ENCODE measurements around the gene OR2L2. TPM values are rescaled to one million over a fixed set of nuclear protein-coding genes. Genes with fewer than 3 reads are reported as not detected.
"Not testable (repeated sequence)": the region's sequence is repeated elsewhere in the genome, so short reads cannot be mapped to it uniquely, and the experiment has no call there.

OR2L2 gene
- total and polyA plus RNA-seq, 5 donors from 2014 or later: 0.35 to 0.49 TPM; not detected in 3

DNA sequence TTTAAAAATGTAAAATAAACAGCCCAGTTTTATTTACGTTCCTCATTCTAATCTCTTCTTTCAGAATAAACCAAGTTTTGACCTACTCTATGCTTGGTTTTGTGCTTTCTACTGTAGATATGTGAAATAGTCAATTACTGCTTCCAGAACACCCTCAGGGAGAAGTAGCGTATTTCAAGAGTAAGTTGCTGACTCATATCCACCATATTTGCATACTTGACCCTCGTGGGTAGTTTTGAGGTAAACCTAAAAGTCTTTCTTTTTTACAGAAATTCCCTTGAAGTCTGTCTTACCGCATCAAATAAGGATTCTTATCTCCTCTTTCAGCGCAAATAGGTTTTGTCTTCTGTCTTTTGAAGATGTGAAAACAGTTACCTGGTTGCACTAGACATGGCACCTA lies 15.3 kb downstream of the OR2L2 start:
- peaks cover 4 to 24% (median 9%) of the 10 kb centered on the region in 7 donors for H3K9me3 Mint-ChIP-seq
- no peaks in the 10 kb centered on the region for H3K27me3 ChIP-seq (ENCODE audit: control insufficient read depth, insufficient read depth, low read length)
- ATAC-seq (ENCODE audit: low read depth in 2 of 2): no peak

DNA sequence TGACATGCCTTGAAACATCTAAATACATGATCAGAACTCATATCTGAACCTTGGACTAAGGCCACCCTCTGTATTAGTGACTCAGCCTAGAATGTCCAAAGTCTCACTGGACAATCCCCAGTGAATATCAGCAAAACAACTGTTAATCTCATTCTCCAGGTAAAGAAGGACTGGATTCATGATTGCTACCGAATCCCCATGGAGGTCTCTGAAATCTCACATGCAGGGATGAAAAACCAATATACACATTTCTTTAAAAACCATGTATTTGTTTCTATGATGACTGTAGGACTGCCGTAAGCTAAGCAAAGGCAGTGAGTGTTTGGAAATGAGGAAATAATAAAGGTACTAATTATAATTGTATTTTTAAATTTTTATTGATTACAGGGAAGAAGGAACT lies 16.7 kb downstream of the OR2L2 start, which contains the start of gene OR2L3:
Gene OR2L3 (plus strand): TSS at position 301 of the 400 bp plus-strand sequence. CDS start 13,846 bp downstream, outside the sequence.
- Histone ChIP-seq H3K27ac (ENCODE audit: insufficient read depth, low read length, poor library complexity, severe bottlenecking) (no peak within 1 kb of the TSS), H3K4me3 (ENCODE audit: low read depth, low read length) (no peak within 1 kb of the TSS), H3K4me1 (ENCODE audit: control insufficient read depth, insufficient read depth, low read length, poor library complexity, severe bottlenecking) (no peaks in the 10 kb centered on the region), H3K9me3 (ENCODE audit: control insufficient read depth in 2 of 2, low read length in 2 of 2) (no peaks in the 10 kb centered on the region), H3K36me3 (ENCODE audit: control insufficient read depth, insufficient read depth, low read length) (no peaks in the 10 kb centered on the region), H3K27me3 (ENCODE audit: control insufficient read depth, insufficient read depth, low read length) (no peaks in the 10 kb centered on the region)
- ATAC-seq (ENCODE audit: low read depth in 2 of 2): no peak
- Mint-ChIP-seq H3K4me3 (no peak within 1 kb of the TSS), H3K4me1 (peaks cover 0 to 4% (median 0%) of the 10 kb centered on the region in 4 donors), H3K9me3 (peaks cover 4 to 26% (median 10%) of the 10 kb centered on the region in 7 donors), H3K27ac (no peak within 1 kb of the TSS), H3K36me3 (no peaks in the 10 kb centered on the region), H3K27me3 (no peaks in the 10 kb centered on the region)
- no peak for DNase-seq

More for the DNA sequence above, 15.3 kb downstream of the OR2L2 start:
- H3K4me3 Mint-ChIP-seq: no peak overlapping the region
- H3K36me3 Mint-ChIP-seq: no peaks in the 10 kb centered on the region
- Histone ChIP-seq H3K4me3 (ENCODE audit: low read depth, low read length) (no peak overlapping the region), H3K36me3 (ENCODE audit: control insufficient read depth, insufficient read depth, low read length) (no peaks in the 10 kb centered on the region), H3K27ac (ENCODE audit: insufficient read depth, low read length, poor library complexity, severe bottlenecking) (no peak overlapping the region), H3K9me3 (ENCODE audit: control insufficient read depth in 2 of 2, low read length in 2 of 2) (peaks cover 0 to 4% of the 10 kb centered on the region in 2 experiments), H3K4me1 (ENCODE audit: control insufficient read depth, insufficient read depth, low read length, poor library complexity, severe bottlenecking) (no peaks in the 10 kb centered on the region)
- peaks cover 0 to 4% (median 0%) of the 10 kb centered on the region in 4 donors for H3K4me1 Mint-ChIP-seq
- no peak for DNase-seq
- no peaks in the 10 kb centered on the region for H3K27me3 Mint-ChIP-seq
- H3K27ac Mint-ChIP-seq: no peak overlapping the region

DNA sequence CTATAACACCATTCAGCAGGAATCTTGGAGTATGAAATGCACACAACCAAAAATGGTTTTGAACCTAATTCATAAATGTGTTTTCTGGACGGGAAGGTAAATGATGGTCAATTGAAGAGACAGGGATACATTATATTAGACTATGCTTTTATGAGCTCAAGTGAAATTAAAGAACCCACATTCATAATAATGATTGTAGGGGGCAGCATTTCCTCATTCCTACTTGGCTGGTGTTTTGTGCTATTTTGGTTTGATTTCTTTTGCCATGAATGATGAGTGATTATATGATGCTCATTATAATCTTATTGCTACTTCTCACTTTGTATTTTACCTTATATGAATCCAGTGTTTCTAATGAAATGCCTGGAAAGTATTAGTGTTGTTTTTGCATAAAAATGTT lies 17.1 kb downstream of the OR2L2 start:
- peaks cover 0 to 4% (median 0%) of the 10 kb centered on the region in 4 donors for H3K4me1 Mint-ChIP-seq
- Histone ChIP-seq H3K9me3 (ENCODE audit: control insufficient read depth in 2 of 2, low read length in 2 of 2) (no peaks in the 10 kb centered on the region), H3K27me3 (ENCODE audit: control insufficient read depth, insufficient read depth, low read length) (no peaks in the 10 kb centered on the region), H3K36me3 (ENCODE audit: control insufficient read depth, insufficient read depth, low read length) (no peaks in the 10 kb centered on the region), H3K4me3 (ENCODE audit: low read depth, low read length) (no peak overlapping the region), H3K27ac (ENCODE audit: insufficient read depth, low read length, poor library complexity, severe bottlenecking) (no peak overlapping the region), H3K4me1 (ENCODE audit: control insufficient read depth, insufficient read depth, low read length, poor library complexity, severe bottlenecking) (no peaks in the 10 kb centered on the region)
- H3K36me3 Mint-ChIP-seq: no peaks in the 10 kb centered on the region
- no peak for DNase-seq
- no peak for ATAC-seq (ENCODE audit: low read depth in 2 of 2)
- no peaks in the 10 kb centered on the region for H3K27me3 Mint-ChIP-seq
- peaks cover 4 to 26% (median 10%) of the 10 kb centered on the region in 7 donors for H3K9me3 Mint-ChIP-seq
- no peak overlapping the region for H3K4me3 Mint-ChIP-seq
- H3K27ac Mint-ChIP-seq: no peak overlapping the region

DNA sequence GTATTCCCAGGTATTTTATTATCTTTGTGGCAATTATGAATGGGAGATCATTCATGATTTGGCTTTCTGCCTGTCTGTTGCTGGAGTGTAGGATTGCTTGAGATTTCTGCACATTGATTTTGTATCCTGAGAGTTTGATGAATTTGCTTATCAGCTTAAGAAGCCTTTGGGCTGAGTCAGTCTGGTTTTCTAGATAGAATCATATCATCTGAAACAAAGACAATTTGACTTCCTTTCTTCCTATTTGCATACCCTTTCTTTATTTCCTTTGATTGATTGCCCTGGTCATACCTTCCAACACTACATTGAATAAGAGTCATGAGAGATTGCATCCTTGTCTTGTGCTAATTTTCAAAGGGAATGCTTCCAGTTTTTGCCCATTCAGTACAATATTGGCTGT lies 24.8 kb downstream of the OR2L2 start:
- H3K36me3 Mint-ChIP-seq: no peaks in the 10 kb centered on the region
- Histone ChIP-seq H3K9me3 (ENCODE audit: control insufficient read depth in 2 of 2, low read length in 2 of 2) (no peaks in the 10 kb centered on the region), H3K36me3 (ENCODE audit: control insufficient read depth, insufficient read depth, low read length) (no peaks in the 10 kb centered on the region), H3K27me3 (ENCODE audit: control insufficient read depth, insufficient read depth, low read length) (no peaks in the 10 kb centered on the region), H3K4me3 (ENCODE audit: low read depth, low read length) (no peak overlapping the region), H3K27ac (ENCODE audit: insufficient read depth, low read length, poor library complexity, severe bottlenecking) (no peak overlapping the region), H3K4me1 (ENCODE audit: control insufficient read depth, insufficient read depth, low read length, poor library complexity, severe bottlenecking) (no peaks in the 10 kb centered on the region)
- DNase-seq: no peak
- H3K9me3 Mint-ChIP-seq: peaks cover 6 to 30% (median 14%) of the 10 kb centered on the region in 7 donors
- H3K27me3 Mint-ChIP-seq: no peaks in the 10 kb centered on the region
- no peak for ATAC-seq (ENCODE audit: low read depth in 2 of 2)
- no peak overlapping the region for H3K27ac Mint-ChIP-seq
- no peak overlapping the region for H3K4me3 Mint-ChIP-seq
- no peaks in the 10 kb centered on the region for H3K4me1 Mint-ChIP-seq

GRCh38 chr1:248055261-248055660 lies 25.4 kb downstream of the OR2L2 start:
- no peak overlapping the region for H3K27ac Mint-ChIP-seq
- no peaks in the 10 kb centered on the region for H3K27me3 ChIP-seq (ENCODE audit: control insufficient read depth, insufficient read depth, low read length)
- H3K27me3 Mint-ChIP-seq: no peaks in the 10 kb centered on the region
- H3K9me3 Mint-ChIP-seq: peaks cover 6 to 30% (median 14%) of the 10 kb centered on the region in 7 donors
- H3K4me3 ChIP-seq (ENCODE audit: low read depth, low read length): no peak overlapping the region
- no peak for DNase-seq
- H3K36me3 ChIP-seq (ENCODE audit: control insufficient read depth, insufficient read depth, low read length): no peaks in the 10 kb centered on the region
- no peaks in the 10 kb centered on the region for H3K4me1 ChIP-seq (ENCODE audit: control insufficient read depth, insufficient read depth, low read length, poor library complexity, severe bottlenecking)
- H3K4me1 Mint-ChIP-seq: no peaks in the 10 kb centered on the region
- no peak for ATAC-seq (ENCODE audit: low read depth in 2 of 2)
- no peak overlapping the region for H3K4me3 Mint-ChIP-seq
- H3K9me3 ChIP-seq (ENCODE audit: control insufficient read depth in 2 of 2, low read length in 2 of 2): no peaks in the 10 kb centered on the region
- no peak overlapping the region for H3K27ac ChIP-seq (ENCODE audit: insufficient read depth, low read length, poor library complexity, severe bottlenecking)
- H3K36me3 Mint-ChIP-seq: no peaks in the 10 kb centered on the region

DNA sequence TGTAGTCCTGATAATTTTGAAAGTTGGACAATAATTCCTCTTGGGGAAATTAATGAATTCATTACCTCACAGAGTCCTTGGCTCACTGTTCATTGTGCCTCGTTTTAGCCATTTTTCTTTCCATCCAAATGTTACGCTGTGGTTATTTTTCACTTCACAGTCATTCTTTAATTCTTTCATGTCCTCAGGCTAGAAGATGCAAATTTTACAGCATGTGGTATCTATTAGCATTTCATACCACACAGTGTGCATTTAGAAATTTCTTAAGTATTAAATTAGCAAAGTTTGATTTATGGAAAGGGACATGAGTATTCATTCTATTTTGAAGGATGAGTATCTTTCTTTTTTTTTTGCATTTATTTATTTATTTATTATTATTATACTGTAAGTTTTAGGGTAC lies 35.2 kb downstream of the OR2L2 start:
- no peaks in the 10 kb centered on the region for H3K36me3 Mint-ChIP-seq
- Histone ChIP-seq H3K9me3 (ENCODE audit: control insufficient read depth in 2 of 2, low read length in 2 of 2) (no peaks in the 10 kb centered on the region), H3K27me3 (ENCODE audit: control insufficient read depth, insufficient read depth, low read length) (no peaks in the 10 kb centered on the region), H3K36me3 (ENCODE audit: control insufficient read depth, insufficient read depth, low read length) (no peaks in the 10 kb centered on the region), H3K27ac (ENCODE audit: insufficient read depth, low read length, poor library complexity, severe bottlenecking) (no peak overlapping the region), H3K4me3 (ENCODE audit: low read depth, low read length) (no peak overlapping the region), H3K4me1 (ENCODE audit: control insufficient read depth, insufficient read depth, low read length, poor library complexity, severe bottlenecking) (no peaks in the 10 kb centered on the region)
- no peak overlapping the region for H3K27ac Mint-ChIP-seq
- no peak for DNase-seq
- H3K4me3 Mint-ChIP-seq: no peak overlapping the region
- H3K9me3 Mint-ChIP-seq: peaks cover 0 to 10% (median 0%) of the 10 kb centered on the region in 7 donors
- ATAC-seq (ENCODE audit: low read depth in 2 of 2): no peak
- no peaks in the 10 kb centered on the region for H3K27me3 Mint-ChIP-seq
- H3K4me1 Mint-ChIP-seq: no peaks in the 10 kb centered on the region

- no peaks in the 10 kb centered on the region for H3K4me1 ChIP-seq (ENCODE audit: control insufficient read depth, insufficient read depth, low read length, poor library complexity, severe bottlenecking)
- Mint-ChIP-seq H3K27me3 (no peaks in the 10 kb centered on the region), H3K36me3 (no peaks in the 10 kb centered on the region), H3K9me3 (peaks cover 0 to 10% (median 2%) of the 10 kb centered on the region in 7 donors), H3K4me3 (no peak overlapping the region), H3K27ac (no peak overlapping the region), H3K4me1 (no peaks in the 10 kb centered on the region)
- H3K27me3 ChIP-seq (ENCODE audit: control insufficient read depth, insufficient read depth, low read length): no peaks in the 10 kb centered on the region
- no peaks in the 10 kb centered on the region for H3K9me3 ChIP-seq (ENCODE audit: control insufficient read depth in 2 of 2, low read length in 2 of 2)
- DNase-seq (no peak), ATAC-seq (ENCODE audit: low read depth in 2 of 2) (no peak)
- no peak overlapping the region for H3K27ac ChIP-seq (ENCODE audit: insufficient read depth, low read length, poor library complexity, severe bottlenecking)
- H3K36me3 ChIP-seq (ENCODE audit: control insufficient read depth, insufficient read depth, low read length): no peaks in the 10 kb centered on the region
- no peak overlapping the region for H3K4me3 ChIP-seq (ENCODE audit: low read depth, low read length)
These were observed 35.7 kb downstream of the OR2L2 start for GRCh38 chr1:248065604-248066003.

DNA sequence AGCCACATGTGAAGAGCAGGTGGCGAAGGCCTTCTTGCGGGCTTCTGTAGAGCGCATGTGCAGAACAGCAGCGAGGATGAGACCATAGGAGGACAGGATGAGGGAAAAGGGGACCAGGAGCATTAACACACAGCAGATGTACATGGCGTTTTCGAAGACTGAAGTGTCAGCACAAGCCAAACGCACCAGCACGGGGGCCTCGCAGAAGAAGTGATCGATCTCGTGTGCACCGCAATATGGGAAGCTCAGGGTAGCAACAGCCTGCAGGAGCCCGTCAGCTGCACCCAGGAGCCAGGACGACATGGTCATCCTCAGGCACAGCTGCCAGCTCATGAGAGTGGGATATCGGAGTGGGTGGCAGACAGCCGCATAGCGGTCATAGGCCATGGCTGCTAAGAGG lies 54.0 kb downstream of the OR2L2 start:
- not testable (repeated sequence) for ATAC-seq (ENCODE audit: low read depth in 2 of 2); DNase-seq; H3K36me3 ChIP-seq (ENCODE audit: control insufficient read depth, insufficient read depth, low read length); H3K9me3 Mint-ChIP-seq; H3K27me3 Mint-ChIP-seq; H3K36me3 Mint-ChIP-seq; H3K4me3 Mint-ChIP-seq; H3K4me1 ChIP-seq (ENCODE audit: control insufficient read depth, insufficient read depth, low read length, poor library complexity, severe bottlenecking); H3K27ac ChIP-seq (ENCODE audit: insufficient read depth, low read length, poor library complexity, severe bottlenecking); H3K4me3 ChIP-seq (ENCODE audit: low read depth, low read length); H3K4me1 Mint-ChIP-seq; H3K27ac Mint-ChIP-seq; H3K27me3 ChIP-seq (ENCODE audit: control insufficient read depth, insufficient read depth, low read length); H3K9me3 ChIP-seq (ENCODE audit: control insufficient read depth in 2 of 2, low read length in 2 of 2)
